GM12878 (cell line): ENCODE measurements around the gene TIMM8A. TPM values are rescaled to one million over a fixed set of nuclear protein-coding genes. Genes with fewer than 3 reads are reported as not detected.

Source experiments
- ATAC-seq: fragments of 200-7000 bp; cut with Tn5 transposase; 3 replicates; pipeline ENCODE4 v1.9.1; 2020; ENCODE audit warnings: mild to moderate bottlenecking, moderate library complexity
- BruUV-seq: library from RNA; stranded (reverse); fragments of 400-500 nt; replicated peaks from 2 replicates; lab custom pipeline; 2021; lab: Mats Ljungman, UMichigan
- CTCF ChIA-PET: fragments of 300-600 bp; sonication (Branson Sonifier 250); formaldehyde crosslinking; extraction: SDS; loops from one replicate; lab custom pipeline; 2021; ENCODE audit warnings: inconsistent platforms; lab: Yijun Ruan, JAX
- POLR2A ChIA-PET: fragments of 350-600 bp; formaldehyde crosslinking; extraction: SDS; loops from one replicate; lab custom pipeline; 2021; ENCODE audit warnings: inconsistent platforms; lab: Charles Lee
- RAD21 ChIA-PET: fragments of 300-600 bp; sonication (Branson Sonifier 250); formaldehyde crosslinking; loops from one replicate; lab custom pipeline; 2023; ENCODE audit warnings: antibody characterized with exemption; ENCODE audit not compliant: unreplicated experiment; lab: Charles Lee
- SMC1A ChIA-PET: fragments of 300-600 bp; sonication (Branson Sonifier 250); formaldehyde crosslinking; loops from one replicate; lab custom pipeline; 2023; ENCODE audit not compliant: unreplicated experiment, uncharacterized antibody; lab: Charles Lee
- DNase-seq: peaks from one replicate; pipeline ENCODE4 v3.0.0-alpha.2; 2011; ENCODE audit warnings: low read depth, low spot score
- FAIRE-seq: peaks from 3 replicates; lab custom pipeline; 2011; peaks lifted over from hg19 to GRCh38; lab: Jason Lieb, UNC
- H2AFZ ChIP-seq: 2 replicates; pipeline ENCODE4 v1.6.0; 2011; ENCODE audit warnings: low read depth, low read length, control low read depth; ENCODE audit not compliant: control insufficient read depth
- H3K27ac ChIP-seq: 2 replicates; pipeline ENCODE4 v1.5.1; 2011; ENCODE audit warnings: control low read depth; ENCODE audit not compliant: control insufficient read depth, insufficient read depth
- H3K27me3 ChIP-seq, 2 experiments: replicated peaks in 1 of 2; 2 replicates each; pipeline versions ENCODE4 v1.6.0 to v1.6.1; 2011; ENCODE audit warnings: low read length in 1 of 2; ENCODE audit not compliant: control insufficient read depth in 2 of 2, insufficient read depth in 2 of 2
- H3K36me3 ChIP-seq, 2 experiments: 2 replicates each; pipeline ENCODE4 v1.5.1; 2011; ENCODE audit warnings: low read length in 1 of 2; ENCODE audit not compliant: control insufficient read depth in 2 of 2, insufficient read depth in 2 of 2
- H3K4me1 ChIP-seq: 2 replicates; pipeline ENCODE4 v1.6.1; 2011; ENCODE audit warnings: mild to moderate bottlenecking, low read length, moderate library complexity, mixed read lengths; ENCODE audit not compliant: control insufficient read depth, insufficient read depth
- H3K4me2 ChIP-seq: 2 replicates; pipeline ENCODE4 v1.6.0; 2011; ENCODE audit warnings: control low read depth; ENCODE audit not compliant: control insufficient read depth, insufficient read depth
- H3K4me3 ChIP-seq: fragments of 200-600 bp; sonication (generic); 2 replicates; pipeline ENCODE4 v1.5.1; 2016
- H3K79me2 ChIP-seq: 2 replicates; pipeline ENCODE4 v1.6.0; 2011; ENCODE audit warnings: low read length; ENCODE audit not compliant: control insufficient read depth, insufficient read depth
- H3K9ac ChIP-seq: 2 replicates; pipeline ENCODE4 v1.8.0; 2011; ENCODE audit warnings: low read length, control low read depth, mixed read lengths; ENCODE audit not compliant: control insufficient read depth, insufficient read depth
- H3K9me3 ChIP-seq: replicated peaks from 3 replicates; pipeline ENCODE4 v1.5.1; 2011; ENCODE audit warnings: mild to moderate bottlenecking, low read length; ENCODE audit not compliant: control insufficient read depth, insufficient read depth
- H4K20me1 ChIP-seq: 2 replicates; pipeline ENCODE4 v1.6.0; 2011; ENCODE audit not compliant: control insufficient read depth, insufficient read depth
- CBX5 ChIP-seq: sonication (generic); IDR thresholded peaks from 2 replicates; pipeline ENCODE4 v1.6.1; 2016; ENCODE audit warnings: low read depth, moderate library complexity, mild to moderate bottlenecking, inconsistent platforms
- ETV6 ChIP-seq, 2 experiments: fragments of 450-650 bp in 1 of 2; IDR thresholded peaks in 1 of 2; conservative IDR thresholded peaks in 1 of 2; 2 replicates each; pipeline ENCODE4 v1.6.1; 2014; ENCODE audit warnings: antibody characterized with exemption in 1 of 2, borderline replicate concordance in 1 of 2, low read depth in 1 of 2, mild to moderate bottlenecking in 1 of 2, moderate library complexity in 1 of 2
- NBN ChIP-seq: fragments of 450-650 bp; IDR thresholded peaks from 2 replicates; pipeline ENCODE4 v1.6.1; 2016
- PAX5 ChIP-seq: IDR thresholded peaks from 2 replicates; pipeline ENCODE4 v1.6.1; 2011; ENCODE audit warnings: low read depth, low read length, borderline replicate concordance
- POLR2AphosphoS2 ChIP-seq: IDR thresholded peaks from 2 replicates; pipeline ENCODE4 v1.6.1; 2011; ENCODE audit warnings: low read depth, mild to moderate bottlenecking, low read length, improper control_type of control experiment, moderate library complexity
- RAD21 ChIP-seq: IDR thresholded peaks from 2 replicates; pipeline ENCODE4 v1.6.1; 2011; ENCODE audit warnings: mild to moderate bottlenecking, low read depth, low read length, moderate library complexity; ENCODE audit not compliant: insufficient read depth
- RELA ChIP-seq: fragments of 450-650 bp; IDR thresholded peaks from 2 replicates; pipeline ENCODE4 v1.8.0; 2014; ENCODE audit warnings: borderline replicate concordance; ENCODE audit not compliant: partially characterized antibody
- SUPT20H ChIP-seq: IDR thresholded peaks from 2 replicates; pipeline ENCODE4 v1.6.1; 2011; ENCODE audit warnings: low read depth, mild to moderate bottlenecking, low read length, moderate library complexity, borderline replicate concordance; ENCODE audit not compliant: control insufficient read depth
- TCF12 ChIP-seq: IDR thresholded peaks from 2 replicates; pipeline ENCODE4 v1.6.1; 2011; ENCODE audit warnings: low read depth, mild to moderate bottlenecking, low read length
- YBX1 ChIP-seq: fragments of 450-650 bp; IDR thresholded peaks from 2 replicates; pipeline ENCODE4 v1.6.1; 2016; ENCODE audit warnings: antibody characterized with exemption
- YY1 ChIP-seq: IDR thresholded peaks from 2 replicates; pipeline ENCODE4 v1.6.1; 2011; ENCODE audit warnings: low read depth, mild to moderate bottlenecking, low read length
- ZSCAN29 ChIP-seq: fragments of 450-650 bp; IDR thresholded peaks from 2 replicates; pipeline ENCODE4 v1.6.1; 2017; ENCODE audit warnings: mild to moderate bottlenecking, moderate library complexity
- WGBS: methylation state at CpG from one replicate; pipeline ENCODE4 v1.1.6; 2016; ENCODE audit warnings: low lambda C conversion rate; ENCODE audit not compliant: insufficient replicate concordance, insufficient coverage; ENCODE audit errors: missing lambda C conversion rate; 5-methylcytosine and 5-hydroxymethylcytosine counted together
- in situ Hi-C: fragments of 300-500 bp; cut with MboI; formaldehyde crosslinking; loops from 9 replicates; pipeline ENCODE4 v1.14.3; 2018; ENCODE audit warnings: mixed read lengths
- intact Hi-C: fragments of 100-400 bp; cut with micrococcal nuclease; formaldehyde crosslinking; loops from one replicate; pipeline ENCODE4 v1.14.2; 2022; ENCODE audit not compliant: unreplicated experiment
- polyA plus RNA-seq, 11 experiments: library from polyadenylated mRNA; depleted of rRNA in 4 of 11; unstranded in 6 of 11; stranded (reverse) in 5 of 11; fragments of >200 nt; fragmentation: Nextera tagmentation in 4 of 11; fragmentation: Illumina TruSeq in 1 of 11; extraction: Ambion mirVana in 4 of 11; extraction: Trizol in 1 of 11; gene quantifications; 1 replicate in 1 of 11; 2 replicates in 10 of 11; pipeline versions ENCODE4 v1.2.1 to v1.2.3, GENCODE V29; 2011 to 2016; ENCODE audit warnings: inconsistent platforms in 2 of 11, missing spikeins in 2 of 11, low read depth in 1 of 11
- total RNA-seq, 4 experiments: library from RNA; depleted of rRNA in 3 of 4; stranded (reverse); fragments of >200 nt in 3 of 4; fragmentation: Illumina TruSeq in 1 of 4; extraction: Trizol in 1 of 4; gene quantifications; 2 replicates each; pipeline versions ENCODE4 v1.2.1 to v1.2.3, GENCODE V29; 2013 to 2021
- TF ChIP-seq, protein P1 (sequence below): fragments of 450-650 bp; IDR thresholded peaks from 2 replicates; pipeline ENCODE4 v1.6.1; 2018; ENCODE audit warnings: borderline replicate concordance, mild to moderate bottlenecking; ENCODE audit not compliant: partially characterized antibody
- TF ChIP-seq, protein P2 (sequence below): fragments of 450-650 bp; IDR thresholded peaks from 2 replicates; pipeline ENCODE4 v1.6.1; 2016; ENCODE audit warnings: mild to moderate bottlenecking

TIMM8A gene
- total and polyA plus RNA-seq, 10 of the 15 experiments (the other 5 are each of a cell fraction or from before 2014, with no cell fraction given) = 6.7 to 92.7 (median 26.5) TPM

DNA sequence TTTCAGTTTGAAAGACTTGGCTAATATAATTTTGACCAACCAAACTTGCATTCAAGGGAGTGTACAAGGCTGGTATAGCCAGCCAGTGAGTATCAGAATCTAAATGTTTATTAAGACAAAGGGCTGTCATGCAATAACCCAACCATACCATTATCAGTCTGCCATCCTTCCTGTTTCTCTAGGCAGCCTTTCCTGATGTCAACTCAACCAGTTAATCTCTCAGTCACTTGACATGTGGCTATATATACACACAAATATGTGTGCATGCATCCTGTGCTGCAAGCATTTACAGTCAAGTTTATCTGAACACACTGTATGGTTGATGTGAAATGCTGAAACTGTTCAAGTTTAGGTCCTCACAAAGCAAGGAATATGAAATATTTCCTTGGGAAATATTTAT lies 20.3 kb upstream of the TIMM8A start:
- CTCF ChIA-PET = no interaction called here
- ATAC-seq = no peak
- Histone ChIP-seq H3K4me1 (0 out of 2 replicates have a peak, but pooled peaks cover 2% of the 10 kb centered on the region), H3K27ac (no peak overlapping the region), H2AFZ (no peak overlapping the region), H3K36me3 (no peaks in the 10 kb centered on the region; a peak in 2 of 4 replicates), H3K4me3 (no peak overlapping the region), H3K9ac (no peak overlapping the region)
- intact Hi-C loops = no loop called here
- POLR2A ChIA-PET = interaction anchor here (0.5 to 1.7 kb wide), 3 partner anchors 22 to 353 kb away, joined by 3 to 4 read pairs (median 3); no protein-coding TSS in a partner anchor
- in situ Hi-C loops = no loop called here
- RAD21 ChIA-PET = no interaction called here
- DNase-seq = no peak
- FAIRE-seq = no peak
- no peak for TF ChIP-seq NBN
- no peak for TF ChIP-seq CBX5
- TF ChIP-seq, protein P1, sequence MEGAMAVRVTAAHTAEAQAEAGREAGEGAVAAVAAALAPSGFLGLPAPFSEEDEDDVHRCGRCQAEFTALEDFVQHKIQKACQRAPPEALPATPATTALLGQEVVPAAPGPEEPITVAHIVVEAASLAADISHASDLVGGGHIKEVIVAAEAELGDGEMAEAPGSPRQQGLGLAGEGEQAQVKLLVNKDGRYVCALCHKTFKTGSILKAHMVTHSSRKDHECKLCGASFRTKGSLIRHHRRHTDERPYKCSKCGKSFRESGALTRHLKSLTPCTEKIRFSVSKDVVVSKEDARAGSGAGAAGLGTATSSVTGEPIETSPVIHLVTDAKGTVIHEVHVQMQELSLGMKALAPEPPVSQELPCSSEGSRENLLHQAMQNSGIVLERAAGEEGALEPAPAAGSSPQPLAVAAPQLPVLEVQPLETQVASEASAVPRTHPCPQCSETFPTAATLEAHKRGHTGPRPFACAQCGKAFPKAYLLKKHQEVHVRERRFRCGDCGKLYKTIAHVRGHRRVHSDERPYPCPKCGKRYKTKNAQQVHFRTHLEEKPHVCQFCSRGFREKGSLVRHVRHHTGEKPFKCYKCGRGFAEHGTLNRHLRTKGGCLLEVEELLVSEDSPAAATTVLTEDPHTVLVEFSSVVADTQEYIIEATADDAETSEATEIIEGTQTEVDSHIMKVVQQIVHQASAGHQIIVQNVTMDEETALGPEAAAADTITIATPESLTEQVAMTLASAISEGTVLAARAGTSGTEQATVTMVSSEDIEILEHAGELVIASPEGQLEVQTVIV = no peak
- TF ChIP-seq, all 136 proteins: peak for 0
- no peaks in the 10 kb centered on the region for H3K9me3 ChIP-seq
- H4K20me1 ChIP-seq = no peaks in the 10 kb centered on the region
- H3K27me3 ChIP-seq = no peaks in the 10 kb centered on the region
- SMC1A ChIA-PET = no interaction called here
- BruUV-seq = TSS peak; percentile 8
- H3K4me2 ChIP-seq = no peak overlapping the region
- H3K79me2 ChIP-seq = no peaks in the 10 kb centered on the region

GRCh38 chrX:101365301-101365795 lies 16.8 kb upstream of the TIMM8A start:
- ChIA-PET POLR2A (no interaction called here), RAD21 (no interaction called here), SMC1A (interaction anchor here (1.3 kb wide), 1 partner anchor 14 kb away, joined by 3 read pairs; no protein-coding TSS in a partner anchor), CTCF (interaction anchor here (1.1 kb wide), 1 partner anchor 25 kb away, joined by 3 read pairs; no protein-coding TSS in a partner anchor)
- 96% methylated on average over 1 of the region's 1 CpG for WGBS
- ATAC-seq (no peak), FAIRE-seq (no peak), DNase-seq (no peak)
- Histone ChIP-seq H3K4me1 (no peaks in the 10 kb centered on the region), H3K4me2 (no peak overlapping the region), H2AFZ (no peak overlapping the region), H4K20me1 (no peaks in the 10 kb centered on the region), H3K9me3 (no peaks in the 10 kb centered on the region), H3K4me3 (no peak overlapping the region), H3K27ac (no peak overlapping the region), H3K27me3 (no peaks in the 10 kb centered on the region), H3K36me3 (peaks cover 0 to 5% of the 10 kb centered on the region in 2 experiments; a peak in 3 of 4 replicates), H3K79me2 (no peaks in the 10 kb centered on the region), H3K9ac (no peak overlapping the region)
- BruUV-seq = no TSS peak
- in situ Hi-C loops (no loop called here), intact Hi-C loops (no loop called here)
- TF ChIP-seq YY1 (no peak), PAX5 (no peak), TCF12 (no peak), RAD21 (no peak), ZSCAN29 (no peak), YBX1 (no peak), SUPT20H (no peak), RELA (no peak), POLR2AphosphoS2 (no peak), ETV6 (conservative IDR thresholded peaks at IDR 0.05 in 1 of 2, IDR thresholded peaks at IDR 0.05 in 1 of 2; ENCODE audit: borderline replicate concordance in 1 of 2, low read depth in 1 of 2) (no peak)
- TF ChIP-seq, protein P2, sequence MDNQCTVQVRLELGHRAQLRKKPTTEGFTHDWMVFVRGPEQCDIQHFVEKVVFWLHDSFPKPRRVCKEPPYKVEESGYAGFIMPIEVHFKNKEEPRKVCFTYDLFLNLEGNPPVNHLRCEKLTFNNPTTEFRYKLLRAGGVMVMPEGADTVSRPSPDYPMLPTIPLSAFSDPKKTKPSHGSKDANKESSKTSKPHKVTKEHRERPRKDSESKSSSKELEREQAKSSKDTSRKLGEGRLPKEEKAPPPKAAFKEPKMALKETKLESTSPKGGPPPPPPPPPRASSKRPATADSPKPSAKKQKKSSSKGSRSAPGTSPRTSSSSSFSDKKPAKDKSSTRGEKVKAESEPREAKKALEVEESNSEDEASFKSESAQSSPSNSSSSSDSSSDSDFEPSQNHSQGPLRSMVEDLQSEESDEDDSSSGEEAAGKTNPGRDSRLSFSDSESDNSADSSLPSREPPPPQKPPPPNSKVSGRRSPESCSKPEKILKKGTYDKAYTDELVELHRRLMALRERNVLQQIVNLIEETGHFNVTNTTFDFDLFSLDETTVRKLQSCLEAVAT = no peak
